Epithelial cell of esophagus (primary cell): ENCODE data around the gene DENND6B.
A peak's percentile ranks its signal among the peaks of the same experiment; 100 is the strongest.

Experiments
- DNase-seq: peaks from one replicate; pipeline ENCODE4 v3.0.0; 2010; ENCODE audit warnings: low read depth
- H3K4me3 ChIP-seq: 2 replicates; pipeline ENCODE4 v1.5.1; 2011; ENCODE audit warnings: mild to moderate bottlenecking, low read length, control low read depth
- TF ChIP-seq, protein P1 (sequence below): IDR thresholded peaks from 2 replicates; pipeline ENCODE4 v1.5.1; 2011; ENCODE audit warnings: low read depth, mild to moderate bottlenecking, low read length, control low read depth, inconsistent platforms; ENCODE audit not compliant: insufficient read depth; ENCODE audit errors: missing control alignments

DENND6B gene

DNA sequence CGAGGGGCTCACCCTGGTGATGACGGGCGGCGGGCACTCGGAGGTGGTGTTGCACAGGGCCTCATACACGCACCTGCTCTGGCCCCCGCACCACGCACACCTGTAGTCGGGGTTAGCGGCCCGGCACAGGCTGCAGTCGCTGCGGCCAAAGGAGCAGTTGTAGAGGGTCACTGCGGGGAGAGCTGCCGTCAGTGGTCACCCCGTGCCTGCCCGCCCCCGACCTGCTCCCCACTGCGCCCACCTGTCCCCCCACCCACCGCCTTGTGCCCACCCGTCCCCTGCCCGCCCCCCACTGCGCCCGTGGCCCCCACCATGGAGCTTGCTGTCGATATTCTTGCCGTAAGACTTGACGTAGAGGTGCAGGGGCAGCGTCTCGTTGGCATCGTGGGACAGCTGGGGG lies 43.0 kb downstream of the DENND6B start:
- TF ChIP-seq, protein P1, sequence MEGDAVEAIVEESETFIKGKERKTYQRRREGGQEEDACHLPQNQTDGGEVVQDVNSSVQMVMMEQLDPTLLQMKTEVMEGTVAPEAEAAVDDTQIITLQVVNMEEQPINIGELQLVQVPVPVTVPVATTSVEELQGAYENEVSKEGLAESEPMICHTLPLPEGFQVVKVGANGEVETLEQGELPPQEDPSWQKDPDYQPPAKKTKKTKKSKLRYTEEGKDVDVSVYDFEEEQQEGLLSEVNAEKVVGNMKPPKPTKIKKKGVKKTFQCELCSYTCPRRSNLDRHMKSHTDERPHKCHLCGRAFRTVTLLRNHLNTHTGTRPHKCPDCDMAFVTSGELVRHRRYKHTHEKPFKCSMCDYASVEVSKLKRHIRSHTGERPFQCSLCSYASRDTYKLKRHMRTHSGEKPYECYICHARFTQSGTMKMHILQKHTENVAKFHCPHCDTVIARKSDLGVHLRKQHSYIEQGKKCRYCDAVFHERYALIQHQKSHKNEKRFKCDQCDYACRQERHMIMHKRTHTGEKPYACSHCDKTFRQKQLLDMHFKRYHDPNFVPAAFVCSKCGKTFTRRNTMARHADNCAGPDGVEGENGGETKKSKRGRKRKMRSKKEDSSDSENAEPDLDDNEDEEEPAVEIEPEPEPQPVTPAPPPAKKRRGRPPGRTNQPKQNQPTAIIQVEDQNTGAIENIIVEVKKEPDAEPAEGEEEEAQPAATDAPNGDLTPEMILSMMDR, result no peak
- H3K4me3 ChIP-seq, result no peak overlapping the region
- DNase-seq, result no peak

- TF ChIP-seq, protein P1, result no peak
- no peak overlapping the region for H3K4me3 ChIP-seq
- DNase-seq, result peak; percentile 98
Measured at GRCh38 chr22:50282361-50283155, 44.3 kb downstream of the DENND6B start.

- H3K4me3 ChIP-seq, result no peak overlapping the region
- DNase-seq, result no peak
- TF ChIP-seq, protein P1, result no peak
Measured at GRCh38 chr22:50281957-50282356, 44.9 kb downstream of the DENND6B start.

GRCh38 chr22:50281384-50281760 lies 45.4 kb downstream of the DENND6B start:
- TF ChIP-seq, protein P1, result no peak
- no peak overlapping the region for H3K4me3 ChIP-seq
- DNase-seq, result no peak

DNA sequence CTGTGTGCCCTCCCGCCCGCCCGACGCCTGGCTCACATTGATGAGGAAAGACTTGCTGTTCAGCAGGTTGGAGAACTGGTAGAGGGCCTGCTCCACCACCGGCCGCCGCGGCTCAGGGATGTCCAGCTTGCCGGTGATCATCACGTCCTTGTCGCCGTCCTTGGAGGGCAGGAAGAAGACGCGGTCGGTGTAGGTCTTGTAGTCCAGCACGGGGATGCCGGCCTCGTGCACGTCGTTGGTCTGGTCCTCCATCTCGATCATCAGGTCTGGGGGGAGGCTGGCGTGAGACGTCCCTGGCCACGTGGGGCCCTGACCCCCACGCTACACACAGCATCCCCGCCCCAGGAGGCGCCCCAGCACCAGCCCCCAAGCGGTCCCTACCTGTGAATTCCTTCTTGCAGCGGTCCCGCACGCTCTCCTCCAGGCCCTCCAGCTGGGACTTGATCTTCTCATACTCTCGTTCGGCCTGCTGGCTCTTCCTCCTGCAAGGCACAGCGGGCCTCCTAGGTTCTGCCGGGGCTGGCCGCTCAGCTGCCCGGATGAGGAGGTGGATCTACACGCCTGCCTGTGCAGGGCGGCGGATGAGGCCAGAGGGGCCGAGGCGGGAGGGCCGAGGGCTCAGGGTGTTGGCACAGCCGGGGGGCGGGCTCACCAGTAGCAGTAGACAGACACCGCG lies 46.0 kb downstream of the DENND6B start:
- DNase-seq, result no peak
- H3K4me3 ChIP-seq, result no peak overlapping the region
- TF ChIP-seq, protein P1, result no peak

DNA sequence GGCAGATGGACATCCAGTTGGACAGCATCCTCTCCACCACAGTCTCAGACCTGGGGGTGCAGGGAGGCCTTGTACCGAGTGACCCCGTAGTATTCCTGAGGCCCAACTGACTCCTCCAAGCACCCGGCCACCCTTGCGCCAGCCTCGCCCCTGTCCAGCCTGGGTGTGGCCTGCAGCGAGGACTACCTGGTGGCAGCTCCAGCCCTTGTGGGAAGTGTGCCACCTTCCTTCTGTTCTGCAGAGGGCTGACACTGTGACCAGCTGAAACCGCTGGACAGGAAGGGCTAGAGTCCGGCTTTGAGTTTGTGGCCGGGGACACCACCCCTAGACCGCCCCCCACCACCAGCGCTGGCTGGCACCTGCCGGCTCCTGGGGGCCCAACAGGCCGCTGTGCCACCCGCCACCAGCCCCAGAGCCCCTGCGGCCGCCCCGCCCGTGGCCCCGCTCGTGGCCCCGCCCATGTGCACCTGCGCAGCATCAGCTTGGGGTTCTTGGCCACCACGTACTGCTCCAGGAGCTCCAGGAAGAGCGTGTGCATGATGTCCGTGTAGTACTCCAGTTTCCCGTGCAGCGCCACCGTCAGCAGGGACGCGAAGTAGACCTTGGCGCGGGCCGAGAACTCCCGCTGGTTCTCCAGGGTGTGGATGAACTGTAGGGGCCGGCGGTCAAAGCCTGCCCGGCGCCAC lies 46.6 kb downstream of the DENND6B start:
- TF ChIP-seq, protein P1, result no peak
- DNase-seq, result no peak
- no peak overlapping the region for H3K4me3 ChIP-seq
